HPDE6-E6E7 (cell line): Measurements from ENCODE around the gene CUL1.
A peak's percentile ranks its signal among the peaks of the same experiment; 100 is the strongest.

Source experiments
- DNase-seq: peaks from one replicate; pipeline ENCODE4 v3.0.0; 2011; ENCODE audit warnings: missing footprints; ENCODE audit errors: extremely low spot score

The CUL1 gene

DNA sequence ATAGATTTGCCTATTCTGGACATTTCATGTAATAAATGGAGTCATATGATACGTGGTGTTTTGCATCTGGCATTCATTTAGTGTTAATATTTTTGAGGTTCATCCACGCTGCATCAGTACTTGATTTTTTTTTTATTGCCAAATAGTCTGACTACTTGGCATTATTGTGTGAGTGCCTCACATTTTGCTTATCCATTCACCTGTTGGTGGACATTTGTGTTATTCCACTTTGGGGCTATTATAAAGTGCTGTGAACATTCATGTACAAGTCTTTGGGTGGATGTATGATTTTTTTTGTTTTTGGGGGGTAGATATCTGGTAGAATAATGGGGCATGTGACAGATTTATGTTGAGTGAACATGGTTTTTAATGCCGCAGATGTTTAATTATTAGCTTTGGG lies 19.7 kb downstream of the CUL1 start:
- no peak for DNase-seq

DNA sequence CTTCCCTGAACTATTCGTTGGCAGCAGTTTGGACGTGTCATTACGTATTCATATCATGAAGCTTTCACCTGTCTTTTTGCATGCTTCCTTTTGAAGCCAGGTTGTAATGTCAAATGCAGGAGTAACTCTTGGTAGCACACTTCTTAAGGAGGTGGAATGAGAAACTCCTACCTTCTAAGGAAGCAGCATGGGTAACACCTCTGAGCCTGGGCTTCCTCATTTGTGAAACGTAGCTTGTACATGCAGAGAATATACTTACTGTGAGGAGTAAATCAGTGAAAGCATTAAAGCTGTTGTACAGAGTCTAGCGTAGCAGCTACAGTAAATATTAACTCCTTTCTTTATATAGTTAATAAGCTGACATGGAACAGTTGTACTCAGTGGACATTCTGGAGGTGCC lies 21.1 kb downstream of the CUL1 start:
- DNase-seq, result no peak

DNA sequence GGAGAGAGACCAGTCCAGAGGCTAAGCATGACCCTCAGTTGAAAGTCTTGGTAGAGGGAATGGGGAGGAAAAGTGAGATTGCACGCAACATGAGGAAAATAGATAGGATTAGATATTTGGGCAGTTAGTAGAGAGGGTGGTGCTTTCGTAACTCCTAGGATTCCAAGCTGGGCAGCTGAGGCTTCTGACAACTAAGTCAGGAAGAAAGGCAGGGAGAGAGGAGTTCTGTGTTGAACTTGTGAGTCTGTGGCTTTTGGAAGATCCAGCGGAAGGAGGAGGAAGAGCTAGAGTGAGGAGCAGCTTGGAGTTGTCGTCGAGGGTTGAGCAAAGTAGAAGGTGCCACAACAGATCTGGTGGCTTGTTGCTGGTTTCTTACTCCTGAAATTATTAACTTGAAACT lies 21.8 kb downstream of the CUL1 start:
- DNase-seq, result no peak

DNA sequence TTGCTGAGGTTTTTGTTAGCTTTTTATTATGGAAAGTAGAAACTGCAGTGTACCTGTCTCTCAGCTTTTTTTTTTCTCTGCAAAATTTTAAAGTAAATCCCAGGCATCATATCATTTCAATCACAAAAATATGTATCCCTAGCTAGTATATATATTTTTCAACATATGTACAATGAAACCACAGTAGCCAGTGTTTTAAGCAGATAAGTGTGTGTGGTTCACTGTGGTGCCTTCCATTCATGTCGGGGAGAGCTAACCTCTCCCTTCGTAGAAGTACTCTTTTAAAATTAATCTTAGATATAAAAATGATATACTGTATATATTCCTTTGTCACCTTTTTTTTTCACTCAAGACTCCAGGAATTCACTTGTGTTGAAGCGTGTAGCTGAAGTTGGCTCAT lies 22.7 kb downstream of the CUL1 start:
- DNase-seq, result no peak

DNA sequence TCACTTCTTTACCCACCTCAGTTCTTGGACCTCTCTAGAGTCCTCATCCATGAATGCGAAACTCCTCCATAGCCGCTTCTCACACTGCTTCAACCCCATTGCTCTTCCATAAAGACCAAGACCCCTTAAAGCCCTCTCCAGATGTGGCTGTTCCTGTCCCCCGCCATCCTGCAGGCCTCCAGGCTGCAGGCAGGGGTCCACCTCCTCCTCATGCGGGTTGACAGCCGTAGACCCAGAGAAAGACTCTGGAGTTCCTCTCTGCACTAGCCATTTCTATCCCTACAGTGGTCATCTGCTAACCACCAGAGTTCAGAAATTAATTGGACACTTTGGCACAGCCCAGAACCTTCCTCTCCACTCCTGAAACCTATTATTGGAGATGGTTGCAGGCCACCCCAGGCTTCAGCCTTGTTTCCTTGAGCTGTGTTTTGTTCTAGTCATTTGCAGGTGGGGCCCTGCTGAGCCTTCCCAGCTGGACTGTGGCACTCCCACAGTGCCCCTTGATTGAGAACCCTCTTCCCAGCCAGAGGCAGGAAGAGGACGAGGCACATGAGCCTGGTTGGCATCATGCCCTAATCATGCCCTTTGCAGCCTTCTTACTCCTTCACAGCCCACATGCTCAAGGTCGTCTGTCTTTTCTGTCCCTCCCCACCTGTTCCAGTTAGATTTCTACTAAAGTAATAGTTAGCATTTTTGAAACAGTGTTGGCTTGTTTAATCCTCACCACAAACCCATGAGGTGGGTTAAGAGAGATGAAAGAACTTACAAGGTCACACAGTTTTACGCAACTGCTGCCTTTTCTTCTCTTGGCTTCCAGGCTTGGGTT lies 23.9 kb downstream of the CUL1 start:
- DNase-seq, result no peak

DNA sequence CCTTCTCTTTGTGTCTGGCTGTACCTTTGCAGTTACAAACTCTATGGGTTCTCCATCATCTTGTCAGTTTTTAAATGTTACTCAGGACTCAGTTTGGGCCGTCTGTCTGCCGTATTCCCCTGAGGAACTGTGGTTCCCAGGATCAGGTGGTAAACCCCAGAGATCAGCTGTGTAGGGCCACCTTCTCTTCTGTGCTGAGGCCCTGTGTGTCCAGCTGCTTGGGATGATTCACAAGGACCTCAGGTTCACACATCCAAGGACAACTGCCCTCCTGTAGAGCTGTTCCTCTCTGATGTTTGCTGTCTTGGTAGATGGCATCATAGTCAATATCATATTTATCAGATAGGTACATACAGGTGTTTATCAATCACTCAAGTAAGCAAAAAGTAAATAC lies 24.5 kb downstream of the CUL1 start:
- DNase-seq, result no peak

DNA sequence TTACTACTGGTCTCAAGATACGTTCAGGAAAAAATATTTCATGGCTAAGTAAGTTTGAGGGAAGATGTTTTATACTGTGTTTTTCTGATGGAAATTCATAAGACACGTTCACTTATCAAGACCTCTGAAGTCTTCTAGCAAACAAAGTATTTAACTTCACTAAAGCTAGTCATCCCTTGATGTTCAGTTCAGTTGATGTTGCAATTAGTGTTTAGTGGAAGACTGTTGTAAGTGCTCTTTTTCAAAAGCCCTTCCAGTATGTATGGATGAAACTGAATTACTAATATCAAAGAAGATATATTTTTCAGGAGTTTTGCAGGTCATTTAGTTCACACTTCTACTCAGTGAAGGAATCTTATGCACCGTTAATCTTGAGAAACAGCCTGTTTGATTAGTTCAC lies 25.1 kb downstream of the CUL1 start:
- DNase-seq, result no peak

DNA sequence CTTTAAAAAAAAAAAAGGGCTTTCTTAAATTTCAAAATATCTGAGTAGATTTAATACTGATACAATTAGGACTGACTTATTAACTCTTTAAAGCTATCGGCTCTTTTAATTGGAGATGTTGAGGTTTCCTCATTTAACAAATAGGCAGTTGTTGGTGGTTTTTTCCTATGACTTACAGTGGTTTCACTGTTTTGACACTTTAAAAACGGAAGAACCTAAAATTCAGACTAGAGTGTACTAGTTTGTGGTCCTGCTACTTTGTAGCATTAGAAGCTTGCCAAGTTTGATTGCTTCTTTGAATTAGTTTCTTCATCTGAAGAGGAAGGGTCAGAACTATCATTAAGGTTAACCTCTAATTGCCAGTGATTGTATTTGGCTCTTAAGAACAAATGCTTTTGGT lies 27.7 kb downstream of the CUL1 start:
- no peak for DNase-seq

DNA sequence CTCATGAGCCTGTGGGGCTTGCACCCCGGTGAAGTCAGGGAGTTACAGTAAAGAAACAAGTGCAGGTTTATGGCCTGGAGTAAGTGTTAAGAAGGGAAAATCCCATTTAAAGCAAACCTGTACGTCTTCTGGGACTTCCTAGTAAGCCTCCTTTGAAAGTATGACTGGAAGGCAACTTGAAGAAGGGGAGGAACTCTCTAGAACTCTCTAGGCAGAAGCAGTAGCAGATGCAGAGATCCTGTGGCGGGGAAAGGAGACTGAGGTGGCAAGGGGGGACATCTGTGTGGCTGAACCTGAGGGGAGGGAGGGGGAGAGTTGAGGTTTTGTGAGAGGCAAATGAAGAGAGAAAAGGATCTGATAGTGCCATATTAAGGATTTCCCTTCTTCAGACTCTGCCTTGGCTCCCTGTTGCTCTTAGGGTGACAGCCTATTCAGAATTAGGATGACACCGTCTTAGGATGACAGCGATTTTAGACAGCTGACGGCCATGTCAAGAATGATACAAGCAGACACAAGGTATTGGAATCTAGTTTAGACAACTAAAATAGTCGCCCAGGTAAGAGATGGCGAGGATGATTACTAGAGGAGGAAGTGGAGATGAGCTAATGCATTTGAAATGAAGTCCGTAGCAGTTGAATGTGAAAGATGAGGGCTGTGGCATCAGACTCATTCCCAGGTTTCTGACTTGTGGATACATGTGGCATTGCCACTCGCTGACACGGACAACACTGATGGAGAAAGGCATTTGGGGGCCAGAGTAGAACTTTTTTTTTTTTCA lies 29.0 kb downstream of the CUL1 start:
- peak; percentile 20 for DNase-seq

DNA sequence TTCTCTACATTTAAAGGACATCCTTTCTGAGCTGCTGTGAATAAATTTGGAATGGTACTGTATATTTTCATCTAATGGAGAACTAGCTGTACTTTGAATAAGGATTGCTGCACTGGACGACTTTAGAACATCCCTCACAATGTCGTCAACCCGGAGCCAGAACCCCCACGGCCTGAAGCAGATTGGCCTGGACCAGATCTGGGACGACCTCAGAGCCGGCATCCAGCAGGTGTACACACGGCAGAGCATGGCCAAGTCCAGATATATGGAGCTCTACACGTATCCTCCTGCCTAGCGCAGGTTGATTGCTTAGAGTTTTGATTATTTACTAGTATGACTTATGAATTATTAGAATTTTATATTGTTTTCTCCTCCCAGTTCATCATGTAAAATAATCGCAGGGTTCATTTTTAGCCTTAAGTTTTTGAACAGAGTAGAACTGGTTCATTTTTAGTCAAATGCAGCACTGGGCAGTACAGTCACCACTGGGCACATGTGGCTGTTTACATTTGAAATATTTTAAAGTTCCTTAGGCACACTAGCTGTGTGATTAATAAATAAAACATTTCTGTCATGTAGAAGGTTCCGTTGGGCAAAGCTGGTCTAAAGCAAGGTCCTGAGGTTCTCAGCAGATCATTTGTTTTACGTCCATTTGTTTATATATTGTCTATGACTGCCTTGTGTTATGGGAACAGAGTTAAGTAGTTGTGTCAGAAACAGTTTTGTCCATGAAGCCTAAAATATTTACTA lies 31.5 kb downstream of the CUL1 start:
- no peak for DNase-seq

DNA sequence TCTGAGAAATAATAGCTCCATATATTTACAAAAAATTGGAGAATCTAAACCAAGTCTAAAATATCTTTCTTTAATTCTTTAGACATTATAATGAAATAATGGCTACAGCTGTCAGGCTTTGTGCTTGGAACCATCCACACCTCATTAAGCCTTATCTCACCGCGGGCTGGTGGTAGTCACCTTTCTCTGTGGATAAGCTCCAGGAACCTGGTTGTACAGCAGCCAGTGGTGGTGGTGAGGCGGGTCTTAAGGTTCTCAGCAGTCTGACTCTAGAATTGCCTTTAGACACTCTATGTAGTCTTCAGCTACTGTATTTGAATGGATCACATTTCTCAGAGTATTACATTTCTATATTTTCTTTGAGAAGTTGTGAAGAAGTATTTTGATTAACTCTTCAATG lies 34.2 kb downstream of the CUL1 start:
- DNase-seq, result no peak

DNA sequence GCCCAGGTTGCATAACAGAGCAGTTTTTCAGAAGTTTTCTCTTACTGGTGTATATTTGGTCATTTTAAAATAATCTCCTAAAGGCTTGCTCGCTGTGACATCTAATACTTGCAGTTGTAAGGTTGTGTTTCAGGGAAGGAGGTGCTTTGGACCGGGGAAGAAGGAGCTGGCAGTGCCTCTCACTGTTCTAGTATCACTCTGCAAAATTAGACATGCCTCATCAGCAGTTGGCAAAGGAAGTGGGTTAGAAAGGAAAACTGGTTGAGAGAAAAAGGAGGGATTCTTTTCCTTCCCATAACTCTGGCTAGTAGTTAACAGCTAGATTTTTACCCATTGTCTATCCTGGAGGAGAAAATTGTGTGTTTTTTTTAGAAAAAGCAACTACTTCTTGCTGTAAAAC lies 34.8 kb downstream of the CUL1 start:
- DNase-seq, result no peak

DNA sequence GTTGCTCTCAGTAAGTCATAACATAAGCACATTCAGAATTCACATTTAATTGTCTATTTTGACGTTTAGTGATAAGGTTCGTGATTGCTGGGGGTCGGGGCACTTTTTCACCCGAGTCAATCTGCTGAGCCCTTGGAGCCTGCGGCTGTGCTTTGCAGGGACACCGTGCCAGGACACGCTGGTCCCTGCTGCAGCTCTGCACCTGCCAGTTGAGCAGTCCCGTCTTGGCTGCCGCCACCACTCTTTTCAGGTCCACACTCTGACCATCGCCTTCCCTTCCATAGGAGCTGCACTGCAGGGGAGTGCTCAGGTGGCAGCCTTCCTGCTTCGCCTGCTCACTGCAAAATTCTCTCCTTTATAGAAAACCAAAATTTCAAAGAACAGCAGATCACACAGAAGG lies 36.4 kb downstream of the CUL1 start:
- DNase-seq, result no peak

DNA sequence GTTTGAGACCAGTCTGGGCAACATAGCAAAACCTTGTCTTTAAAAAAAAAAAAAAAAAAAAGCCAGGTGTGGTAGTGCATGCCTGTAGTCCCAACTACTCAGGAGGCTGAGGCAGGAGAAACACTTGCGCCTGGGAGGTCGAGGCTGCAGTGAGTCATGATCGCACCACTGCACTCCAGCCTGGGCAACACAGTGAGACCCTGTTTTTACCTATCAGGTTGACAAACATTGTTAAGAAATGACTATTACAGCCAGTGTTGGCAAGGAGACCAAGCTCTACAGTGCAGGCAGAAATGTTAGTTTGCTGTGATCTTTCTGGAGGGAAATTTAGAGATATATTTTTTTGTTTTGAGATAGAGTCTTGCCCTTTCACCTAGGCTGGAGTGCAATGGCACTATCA lies 37.3 kb downstream of the CUL1 start:
- DNase-seq, result no peak

DNA sequence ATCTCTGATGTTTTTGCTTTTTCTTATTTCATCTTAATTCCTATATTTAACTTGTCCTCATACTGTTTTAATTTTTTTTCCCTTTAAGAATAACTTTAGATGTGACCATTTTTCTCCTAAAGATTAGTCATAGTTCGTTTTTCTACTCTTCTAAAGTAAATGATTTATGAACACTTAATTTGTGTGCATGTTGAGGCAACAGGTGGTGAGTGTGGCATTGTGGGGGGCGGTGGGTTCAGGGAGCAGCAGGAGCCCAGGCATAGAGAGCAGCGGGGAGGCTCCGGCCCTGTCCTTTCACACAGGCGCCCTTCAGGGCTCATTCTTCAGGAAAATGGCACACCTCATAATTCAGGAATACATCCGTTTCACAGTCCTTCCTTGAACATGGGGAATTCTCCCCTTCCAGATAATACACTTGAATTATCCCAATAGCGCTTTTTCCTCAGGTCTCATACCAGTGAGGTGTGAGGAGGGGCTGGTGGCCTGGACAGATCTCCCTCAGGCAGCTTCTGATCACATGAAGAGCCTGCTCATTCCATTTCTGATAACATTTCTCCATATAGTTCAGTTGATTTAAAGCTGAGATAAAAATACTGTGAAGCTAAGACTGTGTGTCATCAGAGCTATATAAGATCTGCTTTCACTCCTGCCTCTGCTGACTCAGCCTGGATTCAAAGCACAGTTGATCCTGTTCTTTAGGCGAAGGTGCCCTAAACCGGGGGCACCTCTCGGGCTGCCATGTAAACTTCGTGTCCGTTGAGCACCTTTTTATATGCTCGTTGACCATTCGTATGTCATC lies 40.2 kb downstream of the CUL1 start:
- no peak for DNase-seq

DNA sequence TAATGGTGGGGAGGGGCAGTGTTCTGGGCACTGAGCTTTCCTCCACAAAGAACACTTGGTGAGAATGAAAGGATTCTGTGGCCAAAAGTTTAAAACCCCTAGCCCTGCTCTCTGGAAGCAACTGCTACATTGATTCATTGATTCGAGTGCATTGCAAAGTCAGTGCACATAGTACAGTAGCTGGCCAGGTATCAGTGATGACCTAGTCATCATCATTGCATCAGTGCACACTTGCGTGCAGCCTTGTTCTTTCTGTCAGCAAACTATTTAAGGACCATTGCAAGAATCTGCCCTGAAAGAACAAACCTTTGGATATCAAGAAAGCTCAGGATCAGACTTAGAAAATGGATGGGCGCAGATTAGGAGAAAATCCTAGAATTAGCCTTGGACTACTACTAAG lies 47.4 kb downstream of the CUL1 start:
- DNase-seq, result no peak

DNA sequence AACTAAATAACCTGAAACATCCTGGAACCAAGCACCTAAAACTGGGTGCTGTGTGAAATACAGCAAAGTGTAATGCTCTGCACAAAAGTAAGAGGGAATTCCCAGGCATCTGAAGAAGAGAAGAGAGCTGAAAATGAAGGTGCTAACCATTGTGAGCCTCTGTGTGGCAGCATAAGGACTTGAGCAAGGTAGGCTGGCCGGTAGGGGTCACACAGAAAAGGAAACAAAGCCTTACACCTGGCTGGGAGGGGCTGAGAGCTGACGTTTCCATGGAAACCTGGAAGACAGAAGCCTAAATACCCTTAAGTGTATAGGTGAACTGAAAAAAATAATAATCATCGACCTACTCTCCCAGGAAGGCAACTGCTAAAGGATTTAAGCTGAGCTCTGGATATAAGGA lies 48.6 kb downstream of the CUL1 start:
- no peak for DNase-seq

DNA sequence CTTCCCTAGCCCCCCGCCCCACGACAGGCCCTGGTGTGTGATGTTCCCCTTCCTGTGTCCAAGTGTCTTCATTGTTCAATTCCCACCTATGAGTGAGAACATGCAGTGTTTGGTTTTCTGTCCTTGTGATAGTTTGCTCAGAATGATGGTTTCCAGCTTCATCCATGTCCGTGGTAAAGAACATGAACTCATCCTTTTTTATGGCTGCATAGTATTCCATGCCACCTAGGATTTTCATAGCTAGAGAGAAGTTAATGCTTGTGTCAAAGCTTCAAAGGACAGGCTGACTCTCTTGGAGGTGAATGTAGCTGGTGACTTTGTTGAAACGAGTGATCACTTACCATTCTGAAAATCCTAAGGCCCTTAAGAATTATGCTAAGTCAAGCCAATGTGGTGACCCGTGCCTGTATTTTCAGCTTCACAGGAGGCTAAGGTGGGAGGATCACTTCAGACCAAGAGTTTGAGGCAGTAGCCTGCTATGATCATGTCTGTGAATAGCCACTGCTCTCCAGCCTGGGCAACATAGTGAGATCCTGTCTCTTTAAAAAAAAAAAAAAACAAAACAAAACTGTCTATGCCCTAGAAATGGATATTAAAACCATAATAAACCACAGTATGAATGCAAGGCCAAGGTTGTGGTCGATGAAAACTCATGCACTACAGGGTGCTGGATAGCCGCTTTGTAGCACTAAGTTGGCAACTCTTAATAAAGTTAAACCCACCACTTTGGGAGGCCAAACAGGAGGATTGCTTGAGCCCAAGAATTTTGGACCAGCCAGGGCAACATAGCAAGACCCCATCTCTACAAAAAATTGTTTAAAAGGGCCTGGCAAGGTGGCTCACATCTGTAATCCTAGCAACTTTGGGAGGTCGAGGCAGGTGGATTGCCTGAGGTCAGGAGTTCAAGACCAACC lies 52.0 kb downstream of the CUL1 start:
- DNase-seq, result no peak

DNA sequence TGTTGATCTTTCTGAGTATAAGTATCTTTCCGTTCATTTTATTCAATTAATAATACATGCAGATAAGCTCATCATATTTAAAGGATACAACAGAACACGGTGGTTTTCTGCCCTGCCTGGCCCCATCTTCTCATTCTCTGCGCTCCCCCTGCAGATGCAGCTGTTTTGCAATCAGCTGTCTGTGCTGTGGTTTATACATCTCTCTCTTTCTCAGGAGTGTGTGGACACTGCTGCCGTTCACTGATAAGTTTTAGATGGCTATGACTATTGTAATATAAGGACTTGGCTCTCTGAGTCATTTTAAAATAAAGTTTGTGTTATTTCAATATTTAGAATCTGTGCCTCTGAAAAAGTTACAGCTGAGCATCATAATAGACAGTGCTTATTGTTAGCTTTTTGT lies 54.5 kb downstream of the CUL1 start:
- DNase-seq, result no peak

DNA sequence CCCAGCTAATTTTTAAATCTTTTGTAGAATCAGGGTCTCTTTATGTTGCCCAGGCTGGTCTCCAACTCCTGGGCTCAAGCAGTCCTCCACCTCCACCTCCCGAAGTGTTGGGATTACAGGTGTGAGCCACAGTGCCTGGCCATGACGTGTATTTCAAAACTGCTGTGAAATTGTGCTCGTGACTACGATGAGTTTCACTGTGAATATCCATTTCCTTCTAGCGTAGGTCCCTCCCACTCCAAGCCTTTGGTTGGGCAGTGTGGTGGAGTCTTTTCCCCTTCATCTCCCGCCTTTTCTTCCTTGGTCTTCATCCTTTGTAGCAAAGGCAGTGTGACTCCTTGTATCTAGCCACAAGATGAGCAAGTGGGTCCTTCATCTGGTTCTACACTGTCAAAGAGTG lies 56.2 kb downstream of the CUL1 start:
- DNase-seq, result no peak
